Lower lobe of right lung (tissue), 2 donors: ENCODE results near the gene MUSTN1. TPM values are rescaled to one million over a fixed set of nuclear protein-coding genes. Genes with fewer than 3 reads are reported as not detected.
A peak's percentile ranks its signal among the peaks of the same experiment; 100 is the strongest.

Experiments
- ATAC-seq, 2 donors: fragments of 200-7000 bp; cut with Tn5 transposase; one replicate each; pipeline ENCODE4 v1.9.1; 2020 to 2022; ENCODE audit warnings: mild to moderate bottlenecking in 2 of 2, moderate library complexity in 2 of 2
- DNase-seq: peaks from one replicate; pipeline ENCODE4 v3.0.0-alpha.2; 2020
- H3K27ac ChIP-seq: fragments of 200-600 bp; one replicate; pipeline ENCODE4 v1.8.0; 2022
- H3K27me3 ChIP-seq: fragments of 200-600 bp; one replicate; pipeline ENCODE4 v1.8.0; 2022; ENCODE audit warnings: low read depth
- H3K36me3 ChIP-seq: fragments of 200-600 bp; one replicate; pipeline ENCODE4 v1.8.0; 2022; ENCODE audit warnings: mild to moderate bottlenecking
- H3K4me1 ChIP-seq: fragments of 200-600 bp; one replicate; pipeline ENCODE4 v1.8.0; 2022
- H3K4me3 ChIP-seq: fragments of 200-600 bp; one replicate; pipeline ENCODE4 v1.8.0; 2022; ENCODE audit warnings: mild to moderate bottlenecking
- H3K9me3 ChIP-seq: fragments of 200-600 bp; one replicate; pipeline ENCODE4 v1.8.0; 2022
- intact Hi-C: fragments of 100-400 bp; cut with DNase I; formaldehyde crosslinking; loops from one replicate; pipeline ENCODE4 v1.11.0; 2022
- total RNA-seq: library from RNA; stranded (reverse); fragmentation: NEBNext Ultra II Directional; extraction: Animal tissue kit (Norgen Biotek cat#: 25700); gene quantifications from one replicate; pipeline ENCODE4 v1.2.1, GENCODE V29; 2021
- TF ChIP-seq, protein P1 (sequence below): fragments of 200-600 bp; IDR thresholded peaks from one replicate; pipeline ENCODE4 v1.8.0; 2022; ENCODE audit warnings: antibody characterized with exemption, mild to moderate bottlenecking
- donor health status: DM: no; HTN: yes; CAD: no; lungs with severe emphysema.

Gene MUSTN1
- total RNA-seq, 1 donor from 2014 or later: 7.3 TPM

DNA sequence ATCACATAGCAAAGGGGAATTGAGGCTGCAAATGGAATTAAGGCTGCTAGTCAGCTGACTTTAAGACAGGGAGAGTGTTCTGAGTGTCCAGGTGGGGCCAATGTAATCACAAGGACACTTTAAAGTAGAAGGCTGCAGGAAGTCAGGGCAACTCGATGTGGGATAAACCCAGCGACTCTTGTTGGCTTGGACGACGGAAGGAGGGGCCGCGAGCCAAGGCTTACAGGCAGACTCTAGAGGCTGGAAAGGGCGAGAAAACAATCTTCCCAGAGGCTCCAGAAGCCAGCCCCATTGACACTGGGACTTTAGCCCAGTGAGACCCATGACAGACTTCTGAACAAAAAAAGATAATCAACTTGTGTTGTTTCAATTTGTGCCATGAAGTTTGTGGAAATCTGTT lies 12.9 kb upstream of the MUSTN1 start:
- H3K4me3 ChIP-seq: no peak overlapping the region
- TF ChIP-seq, protein P1, sequence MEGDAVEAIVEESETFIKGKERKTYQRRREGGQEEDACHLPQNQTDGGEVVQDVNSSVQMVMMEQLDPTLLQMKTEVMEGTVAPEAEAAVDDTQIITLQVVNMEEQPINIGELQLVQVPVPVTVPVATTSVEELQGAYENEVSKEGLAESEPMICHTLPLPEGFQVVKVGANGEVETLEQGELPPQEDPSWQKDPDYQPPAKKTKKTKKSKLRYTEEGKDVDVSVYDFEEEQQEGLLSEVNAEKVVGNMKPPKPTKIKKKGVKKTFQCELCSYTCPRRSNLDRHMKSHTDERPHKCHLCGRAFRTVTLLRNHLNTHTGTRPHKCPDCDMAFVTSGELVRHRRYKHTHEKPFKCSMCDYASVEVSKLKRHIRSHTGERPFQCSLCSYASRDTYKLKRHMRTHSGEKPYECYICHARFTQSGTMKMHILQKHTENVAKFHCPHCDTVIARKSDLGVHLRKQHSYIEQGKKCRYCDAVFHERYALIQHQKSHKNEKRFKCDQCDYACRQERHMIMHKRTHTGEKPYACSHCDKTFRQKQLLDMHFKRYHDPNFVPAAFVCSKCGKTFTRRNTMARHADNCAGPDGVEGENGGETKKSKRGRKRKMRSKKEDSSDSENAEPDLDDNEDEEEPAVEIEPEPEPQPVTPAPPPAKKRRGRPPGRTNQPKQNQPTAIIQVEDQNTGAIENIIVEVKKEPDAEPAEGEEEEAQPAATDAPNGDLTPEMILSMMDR: no peak

GRCh38 chr3:52847241-52847640 lies 12.4 kb upstream of the MUSTN1 start:
- ATAC-seq: no peak
- intact Hi-C loops: no loop called here
- Histone ChIP-seq H3K9me3 (no peaks in the 10 kb centered on the region), H3K4me3 (no peak overlapping the region), H3K27me3 (no peaks in the 10 kb centered on the region), H3K4me1 (peaks cover 46% of the 10 kb centered on the region), H3K27ac (no peak overlapping the region), H3K36me3 (peaks cover 71% of the 10 kb centered on the region)
- TF ChIP-seq, protein P1: no peak
- DNase-seq: no peak

More for the DNA sequence above, 12.9 kb upstream of the MUSTN1 start:
- DNase-seq: no peak
- peaks cover 70% of the 10 kb centered on the region for H3K36me3 ChIP-seq
- intact Hi-C loops: no loop called here
- ATAC-seq: no peak
- peaks cover 41% of the 10 kb centered on the region for H3K4me1 ChIP-seq
- H3K27ac ChIP-seq: no peak overlapping the region
- no peaks in the 10 kb centered on the region for H3K27me3 ChIP-seq
- H3K9me3 ChIP-seq: no peaks in the 10 kb centered on the region

DNA sequence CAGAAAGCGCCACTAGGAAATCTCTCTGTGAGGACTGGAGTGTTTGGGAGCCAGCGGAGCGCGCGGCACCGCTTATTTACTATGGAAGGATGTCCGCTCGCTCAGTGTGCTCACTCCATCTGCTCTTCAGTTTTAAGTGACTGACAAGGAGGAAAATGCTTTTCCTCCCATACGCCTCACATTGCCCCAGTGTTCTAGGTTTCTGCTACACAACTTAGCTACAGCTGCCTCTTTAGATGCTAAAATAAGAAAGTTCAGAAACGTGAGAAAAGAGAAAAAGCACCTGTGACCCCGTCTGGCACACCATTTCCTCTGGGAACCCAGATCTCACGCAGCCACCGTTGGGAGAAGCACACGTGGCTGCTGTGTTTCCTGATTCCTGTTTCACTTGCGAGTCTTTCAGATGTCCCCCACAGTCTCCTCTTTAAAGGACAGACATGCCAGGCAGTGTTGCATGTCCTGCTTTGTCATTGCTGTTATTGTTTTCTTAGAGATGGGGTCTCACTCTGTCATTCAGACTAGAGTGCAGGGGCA lies 11.7 kb upstream of the MUSTN1 start:
- DNase-seq: no peak
- Histone ChIP-seq H3K27ac (no peak overlapping the region), H3K36me3 (peaks cover 71% of the 10 kb centered on the region), H3K4me1 (peaks cover 48% of the 10 kb centered on the region), H3K4me3 (no peak overlapping the region), H3K9me3 (no peaks in the 10 kb centered on the region), H3K27me3 (no peaks in the 10 kb centered on the region)
- TF ChIP-seq, protein P1: no peak
- intact Hi-C loops: no loop called here
- no peak for ATAC-seq

GRCh38 chr3:52845691-52846431 lies 11.0 kb upstream of the MUSTN1 start:
- ATAC-seq (peak; percentile 40 to 41), DNase-seq (no peak)
- Histone ChIP-seq H3K9me3 (no peaks in the 10 kb centered on the region), H3K27me3 (no peaks in the 10 kb centered on the region), H3K4me1 (peaks cover 48% of the 10 kb centered on the region), H3K27ac (peak overlapping the region; percentile 64), H3K36me3 (peaks cover 71% of the 10 kb centered on the region), H3K4me3 (no peak overlapping the region)
- intact Hi-C loops: no loop called here
- TF ChIP-seq, protein P1: peak; percentile 45

- H3K9me3 ChIP-seq: no peaks in the 10 kb centered on the region
- TF ChIP-seq, protein P1: no peak
- H3K36me3 ChIP-seq: peaks cover 76% of the 10 kb centered on the region
- H3K4me3 ChIP-seq: no peak overlapping the region
- H3K27ac ChIP-seq: peak overlapping the region; percentile 64
- DNase-seq (no peak), ATAC-seq (peak; percentile 52 to 59)
- H3K4me1 ChIP-seq: peaks cover 48% of the 10 kb centered on the region
- intact Hi-C loops: no loop called here
- no peaks in the 10 kb centered on the region for H3K27me3 ChIP-seq
These were observed 10.3 kb upstream of the MUSTN1 start for GRCh38 chr3:52845157-52845556.
